Osteoblast (primary cell): ENCODE results near the gene MIEF1. TPM values are rescaled to one million over a fixed set of nuclear protein-coding genes. Genes with fewer than 3 reads are reported as not detected.

Experiments
- DNase-seq: peaks from one replicate; pipeline ENCODE4 v3.0.0; 2011; ENCODE audit warnings: low spot score, mixed read lengths; ENCODE audit not compliant: insufficient read length; ENCODE audit errors: missing footprints
- H2AFZ ChIP-seq: 2 replicates; pipeline ENCODE4 v1.6.0; 2011; ENCODE audit warnings: mild to moderate bottlenecking, low read length
- H3K27ac ChIP-seq: 2 replicates; pipeline ENCODE4 v1.5.1; 2011; ENCODE audit warnings: mild to moderate bottlenecking, low read depth, low read length, moderate library complexity
- H3K27me3 ChIP-seq: 2 replicates; pipeline ENCODE4 v1.6.0; 2012; ENCODE audit warnings: mild to moderate bottlenecking, control low read depth, inconsistent platforms, low read length, moderate library complexity; ENCODE audit not compliant: insufficient read depth
- H3K36me3 ChIP-seq: 2 replicates; pipeline ENCODE4 v1.5.1; 2011; ENCODE audit warnings: mild to moderate bottlenecking, low read length, control low read depth, moderate library complexity; ENCODE audit not compliant: insufficient read depth
- H3K4me1 ChIP-seq: 2 replicates; pipeline ENCODE4 v1.5.1; 2011; ENCODE audit warnings: mild to moderate bottlenecking, low read length, control low read depth, moderate library complexity; ENCODE audit not compliant: insufficient read depth
- H3K4me2 ChIP-seq: 2 replicates; pipeline ENCODE4 v1.6.0; 2011; ENCODE audit warnings: mild to moderate bottlenecking, low read length; ENCODE audit not compliant: insufficient read depth
- H3K4me3 ChIP-seq: fragments of 200-600 bp; sonication (generic); 3 replicates; pipeline ENCODE4 v1.5.1; 2012; ENCODE audit warnings: mild to moderate bottlenecking, low read length, inconsistent platforms; ENCODE audit not compliant: insufficient read depth
- H3K79me2 ChIP-seq: 2 replicates; pipeline ENCODE4 v1.6.0; 2012; ENCODE audit warnings: mild to moderate bottlenecking, low read length, control low read depth, inconsistent platforms; ENCODE audit not compliant: insufficient read depth
- H3K9me3 ChIP-seq: 2 replicates; pipeline ENCODE4 v1.5.1; 2011; ENCODE audit warnings: low read depth, low read length, control low read depth
- H4K20me1 ChIP-seq: 2 replicates; pipeline ENCODE4 v1.6.0; 2012; ENCODE audit warnings: mild to moderate bottlenecking, low read length, control low read depth; ENCODE audit not compliant: insufficient read depth
- CTCF ChIP-seq: IDR thresholded peaks from 2 replicates; pipeline ENCODE4 v1.5.1; 2011; ENCODE audit warnings: mild to moderate bottlenecking, low read depth, low read length, moderate library complexity; ENCODE audit errors: extremely low read depth
- total RNA-seq: library from RNA; depleted of rRNA; stranded (reverse); fragments of >200 nt; gene quantifications from 2 replicates; pipeline ENCODE4 v1.2.3, GENCODE V29; 2012

Gene MIEF1
- total RNA-seq, 1 donor, result 23.5 TPM

DNA sequence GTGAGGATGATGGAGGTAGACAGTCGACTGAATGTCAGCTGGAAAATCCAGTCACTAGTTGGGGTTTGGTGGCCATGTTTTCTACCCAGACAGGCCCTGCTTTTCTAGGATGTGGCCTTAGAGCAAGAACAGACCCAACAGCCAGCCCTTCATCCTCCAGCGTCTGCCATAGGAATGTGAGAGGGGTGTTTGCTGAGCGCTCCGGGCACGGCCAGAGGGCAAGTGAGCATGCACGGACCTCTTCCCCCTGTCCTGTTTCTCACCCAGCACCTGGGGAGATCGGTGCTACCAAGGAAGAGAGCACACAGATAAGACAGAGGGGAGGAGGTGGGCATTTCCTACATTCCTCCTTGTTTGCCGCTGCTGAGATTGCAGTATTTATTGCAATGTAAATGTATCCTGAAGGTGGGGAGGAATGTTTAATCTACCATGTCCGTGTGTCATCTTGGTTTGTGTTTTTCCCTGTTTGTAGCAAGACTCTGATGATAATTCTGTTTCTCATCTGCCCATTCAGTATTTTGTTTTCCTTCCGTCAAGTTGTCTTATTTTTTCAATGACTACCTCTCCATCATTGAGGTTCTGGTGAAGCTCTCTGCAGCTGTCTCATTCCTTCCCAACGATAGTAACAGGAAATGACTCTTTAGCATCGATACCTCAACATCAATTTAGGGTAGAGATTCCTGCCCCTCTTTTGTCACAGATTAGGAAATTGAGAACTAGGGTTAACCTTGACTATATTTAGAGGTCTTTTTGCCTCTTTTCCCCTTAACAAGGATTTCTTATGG lies 13.4 kb downstream of the MIEF1 start:
- Histone ChIP-seq H3K36me3 (peaks cover 51% of the 10 kb centered on the region), H3K27ac (peak overlapping the region; percentile 0)

GRCh38 chr22:39517470-39517869 lies 15.4 kb downstream of the MIEF1 start:
- no peak for TF ChIP-seq CTCF
- H3K27me3 ChIP-seq, result no peaks in the 10 kb centered on the region
- peaks cover 48% of the 10 kb centered on the region for H3K79me2 ChIP-seq
- no peak overlapping the region for H3K4me2 ChIP-seq
- DNase-seq, result peak; percentile 10
- H3K36me3 ChIP-seq, result peaks cover 47% of the 10 kb centered on the region
- peaks cover 35% of the 10 kb centered on the region for H4K20me1 ChIP-seq
- no peaks in the 10 kb centered on the region for H3K9me3 ChIP-seq
- H3K27ac ChIP-seq, result no peak overlapping the region
- H3K4me1 ChIP-seq, result peaks cover 34% of the 10 kb centered on the region
- no peak overlapping the region for H2AFZ ChIP-seq
- H3K4me3 ChIP-seq, result no peak overlapping the region

More for the DNA sequence above, 13.4 kb downstream of the MIEF1 start:
- Histone ChIP-seq H3K4me2 (peak overlapping the region; percentile 8), H4K20me1 (peaks cover 24% of the 10 kb centered on the region), H3K79me2 (peaks cover 39% of the 10 kb centered on the region), H3K9me3 (no peaks in the 10 kb centered on the region), H3K27me3 (no peaks in the 10 kb centered on the region), H3K4me3 (no peak overlapping the region), H3K4me1 (peaks cover 25% of the 10 kb centered on the region), H2AFZ (no peak overlapping the region)
- DNase-seq, result peak; percentile 92
- TF ChIP-seq CTCF, result no peak

GRCh38 chr22:39518144-39518786 lies 16.2 kb downstream of the MIEF1 start:
- peaks cover 53% of the 10 kb centered on the region for H3K79me2 ChIP-seq
- H3K27me3 ChIP-seq, result no peaks in the 10 kb centered on the region
- TF ChIP-seq CTCF, result no peak
- H3K4me1 ChIP-seq, result peaks cover 41% of the 10 kb centered on the region
- H4K20me1 ChIP-seq, result peaks cover 43% of the 10 kb centered on the region
- H3K9me3 ChIP-seq, result no peaks in the 10 kb centered on the region
- H3K27ac ChIP-seq, result peak overlapping the region; percentile 98
- H3K36me3 ChIP-seq, result peaks cover 54% of the 10 kb centered on the region
- peak; percentile 54 for DNase-seq
- no peak overlapping the region for H2AFZ ChIP-seq
- no peak overlapping the region for H3K4me3 ChIP-seq
- H3K4me2 ChIP-seq, result peak overlapping the region; percentile 98
